G401 (cell line): ENCODE results near the gene ADAMTS20. TPM values are rescaled to one million over a fixed set of nuclear protein-coding genes. Genes with fewer than 3 reads are reported as not detected.

ENCODE experiments used
- DNase-seq: peaks from one replicate; pipeline ENCODE4 v3.0.0-alpha.2; 2015; ENCODE audit warnings: low spot score
- in situ Hi-C: cut with HindIII; loops from 2 replicates; pipeline ENCODE4 v1.10.0; 2016; ENCODE audit warnings: low sequenced_read_pairs, mixed read lengths
- total RNA-seq: library from RNA; depleted of rRNA; stranded (reverse); fragments of >200 nt; shearing (Covaris generic); gene quantifications from 2 replicates; pipeline ENCODE4 v1.2.3, GENCODE V29; 2014; rRNA removed

ADAMTS20 gene
- total RNA-seq, 1 experiment from 2014 or later: 1.1 TPM

- in situ Hi-C loops: no loop called here
Measured at GRCh38 chr12:43329375-43329774, 222.6 kb downstream of the ADAMTS20 start.

GRCh38 chr12:43325786-43326185 lies 226.2 kb downstream of the ADAMTS20 start:
- in situ Hi-C loops: no loop called here
- DNase-seq: no peak

More at GRCh38 chr12:43329375-43329774, 222.6 kb downstream of the ADAMTS20 start:
- no peak for DNase-seq

- DNase-seq: no peak
- in situ Hi-C loops: no loop called here
Measured at GRCh38 chr12:43320281-43320680, 231.7 kb downstream of the ADAMTS20 start.

- in situ Hi-C loops: no loop called here
- DNase-seq: no peak
Measured at GRCh38 chr12:43318021-43318420, 234.0 kb downstream of the ADAMTS20 start.

GRCh38 chr12:43317156-43317555 lies 234.8 kb downstream of the ADAMTS20 start:
- no peak for DNase-seq
- in situ Hi-C loops: no loop called here

GRCh38 chr12:43316520-43316919 lies 235.5 kb downstream of the ADAMTS20 start:
- in situ Hi-C loops: no loop called here
- DNase-seq: no peak

- no peak for DNase-seq
- in situ Hi-C loops: no loop called here
Measured at GRCh38 chr12:43315961-43316360, 236.0 kb downstream of the ADAMTS20 start.

GRCh38 chr12:43312991-43313505 lies 239.0 kb downstream of the ADAMTS20 start:
- no peak for DNase-seq
- in situ Hi-C loops: no loop called here

- no peak for DNase-seq
- in situ Hi-C loops: no loop called here
Measured at GRCh38 chr12:43310596-43310995, 241.4 kb downstream of the ADAMTS20 start.

- in situ Hi-C loops: no loop called here
- no peak for DNase-seq
Measured at GRCh38 chr12:43309959-43310358, 242.0 kb downstream of the ADAMTS20 start.

- no peak for DNase-seq
- in situ Hi-C loops: no loop called here
Measured at GRCh38 chr12:43308776-43309175, 243.2 kb downstream of the ADAMTS20 start.

- in situ Hi-C loops: no loop called here
- DNase-seq: no peak
Measured at GRCh38 chr12:43307126-43307525, 244.9 kb downstream of the ADAMTS20 start.

- DNase-seq: no peak
- in situ Hi-C loops: no loop called here
Measured at GRCh38 chr12:43306066-43306465, 245.9 kb downstream of the ADAMTS20 start.

GRCh38 chr12:43305065-43305464 lies 246.9 kb downstream of the ADAMTS20 start:
- in situ Hi-C loops: no loop called here
- no peak for DNase-seq

Other genes starting within 250 kb of the ADAMTS20 start
- gene PUS7L, start 206.6 kb upstream of the ADAMTS20 start, total RNA-seq: 15.3 and 40.6 TPM in 2 replicates
- gene IRAK4, start 206.7 kb upstream of the ADAMTS20 start, total RNA-seq: 9.2 and 10.8 TPM in 2 replicates